Colonic mucosa (tissue), 4 donors: ENCODE measurements around the gene OTULINL. TPM values are rescaled to one million over a fixed set of nuclear protein-coding genes. Genes with fewer than 3 reads are reported as not detected.

Source experiments
- DNase-seq: peaks from one replicate; pipeline ENCODE4 v3.0.0-alpha.2; 2020
- H3K27ac ChIP-seq: fragments of 200-600 bp; one replicate; pipeline ENCODE4 v1.8.0; 2021
- H3K27me3 ChIP-seq: fragments of 200-600 bp; one replicate; pipeline ENCODE4 v1.8.0; 2021
- H3K36me3 ChIP-seq: fragments of 200-600 bp; one replicate; pipeline ENCODE4 v1.8.0; 2021
- H3K4me1 ChIP-seq: fragments of 200-600 bp; one replicate; pipeline ENCODE4 v1.8.0; 2021; ENCODE audit warnings: mild to moderate bottlenecking
- H3K4me3 ChIP-seq: fragments of 200-600 bp; one replicate; pipeline ENCODE4 v1.8.0; 2021
- H3K9ac ChIP-seq, 2 donors: one replicate each; pipeline ENCODE4 v1.7.0; 2013; ENCODE audit warnings: control low read depth in 2 of 2, low read depth in 2 of 2, low read length in 2 of 2
- H3K9me3 ChIP-seq: fragments of 200-600 bp; one replicate; pipeline ENCODE4 v1.8.0; 2021
- intact Hi-C: fragments of 100-400 bp; cut with DNase I; formaldehyde crosslinking; loops from one replicate; pipeline ENCODE4 v1.14.1; 2022
- total RNA-seq, 2 donors: library from RNA; stranded (reverse); fragmentation: NEBNext Ultra II Directional in 1 of 2; extraction: Animal tissue kit (Norgen Biotek cat#: 25700) in 1 of 2; gene quantifications; one replicate each; pipeline ENCODE4 v1.2.1, GENCODE V29; 2021
- TF ChIP-seq, protein P1 (sequence below): fragments of 200-600 bp; IDR thresholded peaks from one replicate; pipeline ENCODE4 v1.8.0; 2022; ENCODE audit warnings: antibody characterized with exemption, mild to moderate bottlenecking
- donor health status: healthy.
- donor health status: DM: no; HTN: no; CAD: no.
- donor health status: DM: no; HTN: no; CAD: no.

The OTULINL gene
- total RNA-seq, 2 donors from 2014 or later, result 58.5 to 60.1 TPM

GRCh38 chr5:14576206-14576605 is 5.4 kb upstream of the OTULINL start:
- TF ChIP-seq, protein P1, sequence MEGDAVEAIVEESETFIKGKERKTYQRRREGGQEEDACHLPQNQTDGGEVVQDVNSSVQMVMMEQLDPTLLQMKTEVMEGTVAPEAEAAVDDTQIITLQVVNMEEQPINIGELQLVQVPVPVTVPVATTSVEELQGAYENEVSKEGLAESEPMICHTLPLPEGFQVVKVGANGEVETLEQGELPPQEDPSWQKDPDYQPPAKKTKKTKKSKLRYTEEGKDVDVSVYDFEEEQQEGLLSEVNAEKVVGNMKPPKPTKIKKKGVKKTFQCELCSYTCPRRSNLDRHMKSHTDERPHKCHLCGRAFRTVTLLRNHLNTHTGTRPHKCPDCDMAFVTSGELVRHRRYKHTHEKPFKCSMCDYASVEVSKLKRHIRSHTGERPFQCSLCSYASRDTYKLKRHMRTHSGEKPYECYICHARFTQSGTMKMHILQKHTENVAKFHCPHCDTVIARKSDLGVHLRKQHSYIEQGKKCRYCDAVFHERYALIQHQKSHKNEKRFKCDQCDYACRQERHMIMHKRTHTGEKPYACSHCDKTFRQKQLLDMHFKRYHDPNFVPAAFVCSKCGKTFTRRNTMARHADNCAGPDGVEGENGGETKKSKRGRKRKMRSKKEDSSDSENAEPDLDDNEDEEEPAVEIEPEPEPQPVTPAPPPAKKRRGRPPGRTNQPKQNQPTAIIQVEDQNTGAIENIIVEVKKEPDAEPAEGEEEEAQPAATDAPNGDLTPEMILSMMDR, result no peak
- intact Hi-C loops, result no loop called here
- Histone ChIP-seq H3K36me3 (no peaks in the 10 kb centered on the region), H3K4me3 (no peak overlapping the region), H3K27me3 (no peaks in the 10 kb centered on the region), H3K9me3 (no peaks in the 10 kb centered on the region), H3K4me1 (no peaks in the 10 kb centered on the region), H3K27ac (no peak overlapping the region), H3K9ac (no peak overlapping the region)
- no peak for DNase-seq

DNA sequence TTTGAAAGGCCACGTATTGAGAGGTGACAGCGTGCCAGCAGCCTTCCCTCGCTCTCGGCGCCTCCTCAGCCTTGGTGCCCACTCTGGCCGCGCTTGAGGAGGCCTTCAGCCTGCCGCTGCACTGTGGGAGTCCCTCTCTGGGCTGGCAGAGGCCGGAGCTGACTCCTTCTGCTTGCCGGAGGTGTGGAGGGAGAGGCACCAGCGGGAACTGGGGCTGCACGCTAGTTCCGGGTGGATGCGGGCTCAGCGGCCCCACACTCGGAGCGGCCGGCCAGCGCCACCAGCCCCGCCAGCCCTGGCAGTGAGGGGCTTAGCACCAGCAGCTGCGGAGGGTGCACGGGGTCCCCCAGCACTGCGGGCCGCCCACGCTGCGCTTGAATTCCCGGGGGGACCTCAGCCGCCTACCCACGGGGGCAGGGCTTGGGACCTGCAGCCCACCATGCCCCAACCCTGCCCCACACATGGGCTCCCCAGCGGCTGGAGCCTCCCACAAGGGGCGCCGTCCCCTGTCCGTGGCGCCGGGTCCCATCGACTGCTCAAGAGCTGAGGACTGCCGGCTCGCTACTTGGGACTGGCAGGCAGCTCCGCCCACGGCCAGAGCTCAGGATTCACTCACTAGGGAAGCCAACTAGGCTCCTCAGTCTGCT is 4.4 kb upstream of the OTULINL start:
- no peak overlapping the region for H3K4me3 ChIP-seq
- H3K4me1 ChIP-seq, result no peaks in the 10 kb centered on the region
- intact Hi-C loops, result no loop called here
- H3K9me3 ChIP-seq, result no peaks in the 10 kb centered on the region
- H3K9ac ChIP-seq, result no peak overlapping the region
- H3K27ac ChIP-seq, result no peak overlapping the region
- H3K27me3 ChIP-seq, result no peaks in the 10 kb centered on the region
- H3K36me3 ChIP-seq, result no peaks in the 10 kb centered on the region
- TF ChIP-seq, protein P1, result no peak
- no peak for DNase-seq

DNA sequence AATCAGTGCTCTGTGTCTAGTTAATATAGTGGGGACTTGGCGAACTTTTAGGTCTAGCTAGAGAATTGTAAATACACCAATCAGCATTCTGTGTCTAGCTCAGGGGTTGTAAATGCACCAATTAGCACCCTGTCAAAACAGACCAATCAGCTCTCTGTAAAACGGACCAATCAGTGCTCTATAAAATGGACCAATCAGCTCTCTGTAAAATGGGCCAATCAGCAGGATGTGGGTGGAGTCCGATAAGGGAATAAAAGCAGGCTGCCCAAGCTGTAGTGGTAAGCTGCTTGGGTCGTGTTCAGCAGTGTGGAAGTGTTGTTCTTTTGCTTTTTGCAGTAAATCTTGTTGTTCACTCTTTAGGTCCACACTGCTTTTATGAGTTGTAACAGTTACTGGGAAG is 3.6 kb upstream of the OTULINL start:
- no peaks in the 10 kb centered on the region for H3K27me3 ChIP-seq
- no peak overlapping the region for H3K4me3 ChIP-seq
- H3K27ac ChIP-seq, result no peak overlapping the region
- intact Hi-C loops, result no loop called here
- no peak overlapping the region for H3K9ac ChIP-seq
- TF ChIP-seq, protein P1, result no peak
- H3K36me3 ChIP-seq, result no peaks in the 10 kb centered on the region
- H3K4me1 ChIP-seq, result no peaks in the 10 kb centered on the region
- DNase-seq, result no peak
- H3K9me3 ChIP-seq, result no peaks in the 10 kb centered on the region

- intact Hi-C loops, result no loop called here
- DNase-seq, result no peak
- Histone ChIP-seq H3K27me3 (no peaks in the 10 kb centered on the region), H3K27ac (no peak overlapping the region), H3K4me3 (no peak overlapping the region), H3K36me3 (no peaks in the 10 kb centered on the region), H3K4me1 (no peaks in the 10 kb centered on the region), H3K9me3 (no peaks in the 10 kb centered on the region), H3K9ac (peak overlapping the region in 1 of 2 donors; percentile 12)
- TF ChIP-seq, protein P1, result no peak
Measured at GRCh38 chr5:14579246-14579645, 2.3 kb upstream of the OTULINL start.

DNA sequence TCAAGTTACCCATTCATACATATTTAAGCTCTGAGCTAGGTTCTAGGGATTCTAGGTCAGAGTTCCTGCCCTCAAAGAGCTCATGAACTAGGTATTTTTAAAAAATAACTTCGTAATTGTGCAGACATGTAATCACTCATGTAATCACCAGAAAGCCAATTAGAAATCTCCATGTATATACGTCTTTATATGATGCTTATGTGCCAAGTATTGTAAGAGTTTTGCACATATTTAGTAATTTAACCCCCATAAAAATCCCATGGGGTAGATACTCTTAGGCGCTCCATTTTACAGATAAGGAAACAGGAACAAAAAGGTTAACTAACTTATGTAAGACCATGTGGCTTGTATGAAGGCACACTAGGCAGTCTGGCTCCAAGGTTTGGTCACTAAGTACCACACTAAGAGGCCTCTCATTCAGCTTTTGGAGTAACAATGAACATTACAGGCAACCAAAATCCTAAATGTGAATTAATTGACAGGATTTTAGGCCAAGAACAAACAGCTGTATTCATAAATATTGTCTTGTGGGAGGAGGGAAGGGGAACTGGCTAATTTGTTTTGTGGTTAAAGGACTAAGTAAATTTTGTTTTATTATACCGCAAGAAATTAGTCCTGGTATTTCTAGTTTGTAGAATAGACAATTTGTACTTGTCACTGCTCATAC is 1.7 kb upstream of the OTULINL start:
- Histone ChIP-seq H3K9me3 (no peaks in the 10 kb centered on the region), H3K4me3 (no peak overlapping the region), H3K4me1 (no peaks in the 10 kb centered on the region), H3K36me3 (no peaks in the 10 kb centered on the region), H3K27me3 (no peaks in the 10 kb centered on the region), H3K27ac (no peak overlapping the region), H3K9ac (peak overlapping the region in 1 of 2 donors; percentile 12)
- intact Hi-C loops, result no loop called here
- DNase-seq, result no peak
- TF ChIP-seq, protein P1, result no peak
